GM19240 (cell line): ENCODE data around the gene SCAMP5.

Experiments
- DNase-seq: peaks from one replicate; pipeline ENCODE4 v3.0.0; 2011; ENCODE audit warnings: low spot score; ENCODE audit not compliant: insufficient read length

SCAMP5 gene

GRCh38 chr15:74977599-74977998 lies 17.8 kb upstream of the SCAMP5 start:
- no peak for DNase-seq

- DNase-seq = no peak
Measured at GRCh38 chr15:74978077-74978476, 17.3 kb upstream of the SCAMP5 start.

- no peak for DNase-seq
Measured at GRCh38 chr15:74978503-74978902, 16.9 kb upstream of the SCAMP5 start.

GRCh38 chr15:74982183-74982582 lies 13.2 kb upstream of the SCAMP5 start:
- no peak for DNase-seq

- no peak for DNase-seq
Measured at GRCh38 chr15:74983725-74984231, 11.6 kb upstream of the SCAMP5 start.

- no peak for DNase-seq
Measured at GRCh38 chr15:74988007-74988800, 7.2 kb upstream of the SCAMP5 start.

- no peak for DNase-seq
Measured at GRCh38 chr15:74989527-74989926, 5.8 kb upstream of the SCAMP5 start.

GRCh38 chr15:74992619-74993018 lies 2.7 kb upstream of the SCAMP5 start:
- no peak for DNase-seq

GRCh38 chr15:74994236-74994635 lies 1.1 kb upstream of the SCAMP5 start:
- no peak for DNase-seq

- DNase-seq = no peak
Measured at GRCh38 chr15:74994685-74995084, 678 bp upstream of the SCAMP5 start.

- no peak for DNase-seq
Measured at GRCh38 chr15:74995779-74996765, 709 bp downstream of the SCAMP5 start.

- DNase-seq = no peak
Measured at GRCh38 chr15:74997141-74997540, 1.8 kb downstream of the SCAMP5 start.

GRCh38 chr15:74997543-74997942 lies 2.2 kb downstream of the SCAMP5 start:
- no peak for DNase-seq

- no peak for DNase-seq
Measured at GRCh38 chr15:75001310-75001709, 5.9 kb downstream of the SCAMP5 start.

- DNase-seq = no peak
Measured at GRCh38 chr15:75002398-75002797, 7.0 kb downstream of the SCAMP5 start.

- no peak for DNase-seq
Measured at GRCh38 chr15:75007216-75007615, 11.9 kb downstream of the SCAMP5 start.

GRCh38 chr15:75008221-75008625 lies 12.9 kb downstream of the SCAMP5 start:
- no peak for DNase-seq

- no peak for DNase-seq
Measured at GRCh38 chr15:75008629-75009326, 13.4 kb downstream of the SCAMP5 start.

- DNase-seq = no peak
Measured at GRCh38 chr15:75016431-75016830, 21.1 kb downstream of the SCAMP5 start.

GRCh38 chr15:75019916-75020315 lies 24.6 kb downstream of the SCAMP5 start:
- no peak for DNase-seq

GRCh38 chr15:75021341-75021740 lies 26.0 kb downstream of the SCAMP5 start:
- DNase-seq = no peak
